ENCODE results near the gene WDPCP.

GRCh38 chr2:63326473-63326872 lies 261.8 kb downstream of the WDPCP start:
- TF ChIP-seq ZZZ3 (CRISPR knock-in tag; IDR thresholded peaks at IDR 0.05; ENCODE audit: borderline replicate concordance) (no peak), EZH2 (conservative IDR thresholded peaks at IDR 0.05; ENCODE audit: low read depth, low read length) (no peak), GABPA (IDR thresholded peaks at IDR 0.05; ENCODE audit: low read depth, low read length) (no peak), GABPA (CRISPR knock-in tag; IDR thresholded peaks at IDR 0.05; ENCODE audit: low read depth) (no peak), SP1 (IDR thresholded peaks at IDR 0.05) (no peak), SP1 (CRISPR knock-in tag; IDR thresholded peaks at IDR 0.05) (no peak), NFE2L1 (CRISPR knock-in tag; IDR thresholded peaks at IDR 0.05; ENCODE audit: borderline replicate concordance) (no peak), TAF1 (CRISPR knock-in tag; IDR thresholded peaks at IDR 0.05) (no peak), REST (IDR thresholded peaks at IDR 0.05; ENCODE audit: borderline replicate concordance in 1 of 2, low read depth in 1 of 2, low read length in 2 of 2) (no peak), ZFP36L1 (CRISPR knock-in tag; IDR thresholded peaks at IDR 0.05) (no peak), SMAD9 (CRISPR knock-in tag; IDR thresholded peaks at IDR 0.05) (no peak), SRY (CRISPR knock-in tag; IDR thresholded peaks at IDR 0.05) (no peak)
- TF ChIP-seq, protein P1, sequence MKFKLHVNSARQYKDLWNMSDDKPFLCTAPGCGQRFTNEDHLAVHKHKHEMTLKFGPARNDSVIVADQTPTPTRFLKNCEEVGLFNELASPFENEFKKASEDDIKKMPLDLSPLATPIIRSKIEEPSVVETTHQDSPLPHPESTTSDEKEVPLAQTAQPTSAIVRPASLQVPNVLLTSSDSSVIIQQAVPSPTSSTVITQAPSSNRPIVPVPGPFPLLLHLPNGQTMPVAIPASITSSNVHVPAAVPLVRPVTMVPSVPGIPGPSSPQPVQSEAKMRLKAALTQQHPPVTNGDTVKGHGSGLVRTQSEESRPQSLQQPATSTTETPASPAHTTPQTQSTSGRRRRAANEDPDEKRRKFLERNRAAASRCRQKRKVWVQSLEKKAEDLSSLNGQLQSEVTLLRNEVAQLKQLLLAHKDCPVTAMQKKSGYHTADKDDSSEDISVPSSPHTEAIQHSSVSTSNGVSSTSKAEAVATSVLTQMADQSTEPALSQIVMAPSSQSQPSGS (CRISPR knock-in tag; IDR thresholded peaks at IDR 0.05) = no peak

Measured in HepG2 (cell line).